ENCODE results near the gene NAGPA.

Gene NAGPA

DNA sequence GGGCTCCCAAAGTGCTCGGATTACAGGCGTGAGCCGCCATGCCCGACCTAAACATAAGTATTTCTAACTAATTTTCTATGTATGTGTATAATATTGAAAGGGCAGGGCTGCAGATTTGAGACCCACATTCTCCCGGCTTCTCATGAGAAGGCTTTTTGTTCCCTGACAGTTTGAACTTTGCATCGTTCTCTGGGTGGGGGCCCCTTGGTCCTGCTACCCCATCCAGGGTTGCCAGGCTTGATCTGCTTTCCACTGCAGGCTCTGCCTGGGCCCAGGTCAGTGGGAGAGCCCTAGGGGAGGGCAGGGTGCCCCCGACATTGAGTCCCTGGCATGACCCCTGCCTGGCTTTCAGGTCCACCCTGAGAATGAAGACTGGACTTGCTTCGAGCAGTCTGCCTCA is 43.3 kb downstream of the NAGPA start:
- Histone ChIP-seq H3K9me3 (ENCODE audit: control insufficient read depth, insufficient read depth, low read length) (no peaks in the 10 kb centered on the region), H3K36me3 (ENCODE audit: insufficient read depth, low read length) (no peaks in the 10 kb centered on the region), H3K4me1 (ENCODE audit: insufficient read depth, low read length) (no peaks in the 10 kb centered on the region), H3K9ac (ENCODE audit: low read depth, low read length) (no peak overlapping the region)

DNA sequence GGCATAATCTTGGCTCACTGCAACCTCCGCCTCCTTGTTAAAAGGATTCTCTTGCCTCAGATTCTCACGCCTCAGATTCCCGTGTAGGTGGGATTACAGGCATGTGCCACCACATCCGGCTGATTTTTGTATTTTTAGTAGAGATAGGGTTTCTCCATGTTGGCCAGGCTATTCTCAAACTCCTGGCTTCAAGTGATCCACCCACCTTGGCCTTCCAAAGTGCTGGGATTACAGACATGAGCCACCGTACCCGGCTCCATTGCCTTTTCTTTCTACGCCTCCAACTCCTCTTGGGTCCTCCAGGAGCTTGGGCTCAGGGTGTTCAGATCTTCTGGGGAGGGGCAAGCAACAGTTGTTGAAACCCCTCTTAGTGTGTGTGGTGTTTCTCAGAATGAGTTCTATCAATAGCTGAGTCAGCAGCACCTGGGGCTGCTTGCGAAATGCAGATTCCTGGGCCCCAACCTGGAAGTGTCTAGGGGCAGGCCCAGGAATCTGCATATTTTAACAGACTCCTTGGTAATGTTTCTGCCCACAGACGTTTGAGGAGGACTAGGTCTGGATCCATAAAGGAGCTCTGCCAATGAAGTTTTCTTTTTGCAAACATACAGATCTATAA is 44.2 kb downstream of the NAGPA start:
- Histone ChIP-seq H3K36me3 (ENCODE audit: insufficient read depth, low read length) (no peaks in the 10 kb centered on the region), H3K9ac (ENCODE audit: low read depth, low read length) (no peak overlapping the region), H3K4me1 (ENCODE audit: insufficient read depth, low read length) (no peaks in the 10 kb centered on the region), H3K9me3 (ENCODE audit: control insufficient read depth, insufficient read depth, low read length) (no peaks in the 10 kb centered on the region)

DNA sequence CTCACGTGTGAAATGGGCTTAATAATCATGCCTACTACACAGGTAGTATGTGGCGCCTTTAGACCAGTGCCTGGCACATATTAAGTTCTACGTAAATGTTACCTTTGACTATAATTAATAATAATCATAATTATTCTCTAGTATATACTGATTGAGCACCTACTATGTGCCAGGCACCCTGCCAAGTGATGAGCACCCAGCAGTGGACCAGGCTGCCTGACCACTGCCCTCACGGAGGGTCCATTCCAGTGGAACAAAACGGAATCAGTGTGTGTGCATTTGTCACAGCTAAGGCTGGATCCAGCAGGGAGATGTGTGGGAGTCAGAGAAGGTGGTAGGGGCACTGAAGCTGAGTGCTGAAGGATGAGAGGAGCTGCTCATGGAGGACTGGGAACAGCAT is 45.1 kb downstream of the NAGPA start:
- Histone ChIP-seq H3K9me3 (ENCODE audit: control insufficient read depth, insufficient read depth, low read length) (no peaks in the 10 kb centered on the region), H3K9ac (ENCODE audit: low read depth, low read length) (no peak overlapping the region), H3K36me3 (ENCODE audit: insufficient read depth, low read length) (no peaks in the 10 kb centered on the region), H3K4me1 (ENCODE audit: insufficient read depth, low read length) (no peaks in the 10 kb centered on the region)

DNA sequence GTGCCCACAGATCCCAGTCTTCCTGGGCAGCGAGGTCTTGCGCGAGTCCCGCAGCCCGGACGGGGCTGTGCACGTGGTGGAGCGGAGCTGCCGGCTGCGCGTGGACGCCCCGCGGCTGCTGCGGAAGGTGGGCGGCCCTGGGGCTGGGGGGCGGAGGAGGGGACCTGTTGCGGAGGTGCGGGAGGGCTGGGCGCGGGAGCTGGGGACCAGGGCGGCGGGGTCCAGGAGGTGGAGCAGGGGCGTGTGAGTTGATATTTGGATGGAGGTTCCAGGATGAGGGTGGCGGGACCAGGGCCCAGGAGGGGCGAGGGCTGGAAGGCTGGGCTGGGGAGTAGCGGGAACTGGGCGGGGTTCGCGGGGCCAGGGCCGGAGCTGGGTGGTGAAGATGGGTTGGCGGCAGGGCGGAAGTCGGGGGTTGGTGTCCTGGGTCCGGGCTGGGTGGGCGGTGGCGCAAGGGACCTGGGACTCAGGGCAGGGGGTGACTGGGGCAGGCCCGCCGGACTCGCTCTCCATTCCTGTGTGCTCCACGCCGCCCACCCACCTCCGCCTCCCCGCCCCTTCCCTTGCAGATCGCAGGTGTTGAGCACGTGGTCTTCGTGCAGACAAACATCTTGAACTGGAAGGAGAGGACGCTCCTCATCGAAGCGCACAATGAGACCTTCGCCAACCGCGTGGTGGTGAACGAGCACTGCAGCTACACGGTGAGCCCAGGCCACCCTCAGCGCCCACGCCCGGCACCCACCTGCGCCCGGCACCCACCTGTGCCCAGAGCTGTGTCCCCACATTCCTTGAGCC is 46.0 kb downstream of the NAGPA start:
- Histone ChIP-seq H3K4me1 (ENCODE audit: insufficient read depth, low read length) (no peaks in the 10 kb centered on the region), H3K9ac (ENCODE audit: low read depth, low read length) (peak overlapping the region; percentile 43), H3K9me3 (ENCODE audit: control insufficient read depth, insufficient read depth, low read length) (no peaks in the 10 kb centered on the region), H3K36me3 (ENCODE audit: insufficient read depth, low read length) (no peaks in the 10 kb centered on the region)

DNA sequence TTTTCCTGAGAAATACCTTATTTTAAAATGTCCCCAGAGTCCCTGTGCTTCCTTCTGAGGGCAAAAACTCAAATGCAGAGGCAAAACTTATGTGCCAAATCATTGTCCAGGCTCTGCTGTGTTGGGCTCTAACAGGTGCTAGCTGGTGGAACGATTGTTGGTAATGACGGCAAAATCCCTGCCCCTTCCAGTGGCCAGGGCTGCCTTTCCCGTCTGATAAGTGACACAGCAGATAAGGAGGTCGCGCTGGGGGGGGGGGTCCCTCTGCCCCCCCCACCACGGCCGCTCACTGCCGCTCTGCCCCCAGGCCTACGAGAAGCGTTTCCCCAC is 46.5 kb downstream of the NAGPA start:
- no peaks in the 10 kb centered on the region for H3K9me3 ChIP-seq (ENCODE audit: control insufficient read depth, insufficient read depth, low read length)
- peak overlapping the region; percentile 43 for H3K9ac ChIP-seq (ENCODE audit: low read depth, low read length)
- no peaks in the 10 kb centered on the region for H3K4me1 ChIP-seq (ENCODE audit: insufficient read depth, low read length)
- no peaks in the 10 kb centered on the region for H3K36me3 ChIP-seq (ENCODE audit: insufficient read depth, low read length)

DNA sequence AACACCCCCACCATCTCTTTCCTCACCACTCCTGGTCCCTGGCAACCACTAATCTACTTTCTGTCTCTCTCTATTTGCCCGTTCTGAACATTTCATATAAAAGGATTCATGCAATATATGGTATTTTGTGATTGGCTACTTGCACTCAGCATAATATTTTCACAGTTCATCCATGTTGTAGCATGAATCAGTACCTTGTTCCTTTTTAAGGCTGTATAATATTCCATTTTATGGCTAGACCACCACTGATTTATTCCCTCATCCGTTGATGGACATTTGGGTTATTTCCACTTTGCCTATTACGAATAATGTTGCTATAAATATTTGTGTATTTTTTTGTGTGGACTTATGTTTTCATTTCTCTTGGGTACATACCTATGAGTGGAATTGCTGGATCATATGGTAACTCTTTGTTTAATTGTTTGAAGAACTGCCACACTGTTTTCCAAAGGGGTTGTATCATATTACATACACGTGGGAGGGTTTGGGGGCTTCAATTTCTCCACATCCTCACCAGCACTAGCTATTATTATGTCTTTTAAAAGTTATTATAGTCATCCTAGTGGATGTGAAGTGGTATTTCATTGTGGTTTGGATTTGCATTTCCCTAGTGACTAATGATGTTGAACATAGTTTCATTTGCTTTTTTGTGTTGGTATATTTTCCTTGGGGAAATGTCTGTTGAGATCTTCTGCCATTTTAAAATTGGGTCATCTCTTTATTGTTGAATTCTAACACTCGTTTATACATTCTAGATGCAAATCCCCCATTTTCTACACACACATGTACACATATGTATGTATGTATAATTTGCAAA is 49.4 kb downstream of the NAGPA start:
- Histone ChIP-seq H3K4me1 (ENCODE audit: insufficient read depth, low read length) (no peaks in the 10 kb centered on the region), H3K9me3 (ENCODE audit: control insufficient read depth, insufficient read depth, low read length) (no peaks in the 10 kb centered on the region), H3K36me3 (ENCODE audit: insufficient read depth, low read length) (no peaks in the 10 kb centered on the region), H3K9ac (ENCODE audit: low read depth, low read length) (no peak overlapping the region)

DNA sequence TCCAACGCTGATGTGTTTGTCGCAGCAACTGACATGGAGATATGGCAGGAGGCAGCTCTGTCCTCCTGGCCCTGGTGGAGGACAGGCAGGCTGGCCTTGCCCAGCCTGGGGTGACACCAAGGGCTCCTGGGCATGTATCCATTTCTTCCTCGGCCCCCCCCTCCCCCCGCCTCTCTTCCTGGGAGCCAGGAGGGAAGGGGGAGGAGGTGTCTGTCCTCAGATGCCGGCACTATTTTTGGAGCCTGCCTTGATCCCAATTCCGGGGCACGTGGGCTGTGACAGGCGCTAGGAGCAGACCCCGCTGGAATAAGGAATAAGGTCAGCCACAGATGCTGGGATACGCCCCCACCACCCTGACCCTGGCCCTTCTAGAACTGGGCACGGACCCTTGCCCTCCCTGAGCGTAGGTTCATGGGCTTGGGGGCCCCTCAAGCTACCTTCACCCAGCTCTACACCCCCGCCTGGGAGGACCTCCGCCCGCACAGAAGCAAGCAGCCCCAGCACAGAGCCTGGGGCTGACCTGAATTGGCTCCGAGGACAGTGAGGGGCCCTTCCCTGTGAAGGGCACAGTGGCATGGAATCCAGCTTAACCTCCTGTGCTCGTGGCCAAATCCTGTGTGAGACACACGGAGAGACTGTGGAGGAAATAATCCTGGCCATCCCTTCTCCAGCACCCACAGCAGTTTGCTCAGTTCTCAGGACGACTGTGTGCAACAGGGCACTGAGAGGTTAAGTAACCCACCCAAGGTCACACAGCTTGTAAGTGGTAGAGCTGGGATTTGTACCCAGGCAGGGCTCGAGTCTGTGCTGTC is 51.5 kb downstream of the NAGPA start:
- Histone ChIP-seq H3K9me3 (ENCODE audit: control insufficient read depth, insufficient read depth, low read length) (no peaks in the 10 kb centered on the region), H3K9ac (ENCODE audit: low read depth, low read length) (no peak overlapping the region), H3K4me1 (ENCODE audit: insufficient read depth, low read length) (no peaks in the 10 kb centered on the region)

DNA sequence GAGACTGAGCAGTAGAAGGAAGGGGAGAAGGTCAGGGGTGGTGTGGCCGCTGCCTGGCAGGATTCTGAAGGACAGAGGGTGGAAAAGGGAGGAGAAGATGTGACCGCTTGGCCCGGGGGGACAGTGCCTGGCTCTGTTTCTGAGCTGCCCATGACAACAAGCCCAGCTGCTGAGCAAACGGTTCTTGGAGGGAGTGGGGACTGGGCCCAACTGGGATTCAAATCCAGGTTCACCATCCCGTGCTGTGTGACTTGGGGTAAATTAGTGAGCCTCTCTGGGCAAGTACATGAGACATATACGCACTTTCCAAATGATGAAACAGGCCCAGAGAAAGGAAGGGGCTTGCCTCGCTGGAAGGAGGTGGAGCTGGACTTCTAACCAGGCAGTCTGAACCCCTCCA is 52.3 kb downstream of the NAGPA start:
- Histone ChIP-seq H3K9ac (ENCODE audit: low read depth, low read length) (no peak overlapping the region), H3K4me1 (ENCODE audit: insufficient read depth, low read length) (no peaks in the 10 kb centered on the region), H3K36me3 (ENCODE audit: insufficient read depth, low read length) (no peaks in the 10 kb centered on the region), H3K9me3 (ENCODE audit: control insufficient read depth, insufficient read depth, low read length) (no peaks in the 10 kb centered on the region)

More for the DNA sequence above, 51.5 kb downstream of the NAGPA start:
- no peaks in the 10 kb centered on the region for H3K36me3 ChIP-seq (ENCODE audit: insufficient read depth, low read length)

DNA sequence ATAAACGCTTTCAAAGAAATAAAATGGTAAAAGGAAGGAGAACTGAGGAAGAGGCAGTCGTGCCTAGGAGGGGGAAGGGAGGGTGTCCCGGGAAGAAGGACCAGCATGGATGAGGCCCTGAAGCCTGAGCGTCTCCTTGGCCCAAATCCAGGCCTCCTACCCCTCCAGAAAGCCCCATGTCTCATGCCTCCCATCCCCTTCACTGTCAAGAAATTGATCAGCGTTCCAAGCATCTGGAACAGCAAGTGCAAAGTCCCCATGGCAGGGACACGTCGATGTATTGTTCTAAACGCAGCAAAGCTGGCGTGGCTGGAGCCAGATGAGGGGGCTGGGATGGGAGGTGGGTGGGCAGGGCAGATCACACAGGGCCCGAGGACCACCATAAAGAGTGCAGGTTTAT is 53.0 kb downstream of the NAGPA start:
- H3K9ac ChIP-seq (ENCODE audit: low read depth, low read length): no peak overlapping the region
- H3K4me1 ChIP-seq (ENCODE audit: insufficient read depth, low read length): no peaks in the 10 kb centered on the region
- no peaks in the 10 kb centered on the region for H3K9me3 ChIP-seq (ENCODE audit: control insufficient read depth, insufficient read depth, low read length)
- no peaks in the 10 kb centered on the region for H3K36me3 ChIP-seq (ENCODE audit: insufficient read depth, low read length)

DNA sequence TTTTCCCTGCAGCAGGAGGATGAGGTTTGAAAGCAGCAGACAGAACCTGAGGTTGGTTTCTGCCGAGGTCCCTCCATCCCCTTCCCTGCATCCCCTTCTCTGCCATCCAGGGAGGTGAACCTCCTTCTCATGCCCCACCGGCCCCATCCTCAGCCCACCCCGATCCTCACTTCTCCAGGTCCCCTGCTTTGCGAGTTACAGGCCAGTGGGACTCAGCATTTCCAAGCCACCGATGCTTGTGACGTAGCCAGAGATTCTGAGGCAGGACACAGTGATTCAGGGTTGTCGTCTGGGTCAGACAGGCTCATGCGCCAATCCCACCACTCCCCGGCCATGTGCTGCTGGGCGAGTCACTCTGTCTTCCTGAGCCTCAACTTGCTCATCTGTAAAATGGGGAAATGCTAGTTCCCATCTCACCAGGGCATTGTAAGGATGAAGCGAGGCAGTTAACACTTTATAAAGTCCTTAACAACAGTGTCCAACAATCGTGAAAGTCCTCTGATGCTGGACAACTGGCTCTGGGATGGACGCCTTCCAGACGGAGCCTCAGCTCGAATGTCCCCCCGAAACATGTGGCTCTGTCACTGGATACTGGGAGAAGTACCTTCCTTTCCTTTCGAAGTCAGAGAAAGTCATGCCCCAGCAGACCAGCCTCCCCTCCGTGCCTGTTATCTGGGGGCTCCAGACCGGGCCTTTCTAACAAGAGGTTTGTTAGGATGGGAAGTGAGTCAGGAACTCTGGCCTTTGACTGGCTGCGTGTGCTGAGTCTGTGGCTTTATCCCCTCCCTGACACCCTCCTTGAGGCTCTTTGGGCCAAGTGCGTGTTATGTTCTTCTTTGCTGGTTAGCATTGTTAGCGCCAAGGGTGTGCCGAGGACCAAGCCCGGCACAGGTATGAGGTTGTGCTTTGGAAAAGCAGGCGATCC is 53.7 kb downstream of the NAGPA start:
- Histone ChIP-seq H3K9me3 (ENCODE audit: control insufficient read depth, insufficient read depth, low read length) (no peaks in the 10 kb centered on the region), H3K9ac (ENCODE audit: low read depth, low read length) (no peak overlapping the region), H3K36me3 (ENCODE audit: insufficient read depth, low read length) (no peaks in the 10 kb centered on the region), H3K4me1 (ENCODE audit: insufficient read depth, low read length) (no peaks in the 10 kb centered on the region)

DNA sequence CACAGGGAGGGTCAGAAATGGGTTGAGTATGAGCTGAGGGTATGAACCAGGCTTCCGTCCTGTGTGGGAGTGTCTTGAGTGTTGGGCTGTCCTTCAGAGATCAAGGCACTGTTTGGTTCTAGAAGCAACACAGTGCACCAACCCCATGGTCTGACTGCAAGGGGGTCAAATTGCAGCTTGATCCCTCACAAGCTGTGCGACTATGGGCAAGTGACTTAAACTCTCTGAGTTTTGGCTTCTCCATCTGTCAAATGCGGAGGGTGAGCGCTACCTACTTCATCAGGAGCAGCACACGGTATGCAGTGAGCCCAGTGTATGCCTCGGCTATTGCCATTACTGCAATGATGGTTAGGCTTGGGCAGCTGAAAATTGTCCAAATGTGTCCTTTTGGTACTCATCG is 54.6 kb downstream of the NAGPA start:
- Histone ChIP-seq H3K9ac (ENCODE audit: low read depth, low read length) (no peak overlapping the region), H3K4me1 (ENCODE audit: insufficient read depth, low read length) (no peaks in the 10 kb centered on the region), H3K9me3 (ENCODE audit: control insufficient read depth, insufficient read depth, low read length) (no peaks in the 10 kb centered on the region), H3K36me3 (ENCODE audit: insufficient read depth, low read length) (no peaks in the 10 kb centered on the region)

DNA sequence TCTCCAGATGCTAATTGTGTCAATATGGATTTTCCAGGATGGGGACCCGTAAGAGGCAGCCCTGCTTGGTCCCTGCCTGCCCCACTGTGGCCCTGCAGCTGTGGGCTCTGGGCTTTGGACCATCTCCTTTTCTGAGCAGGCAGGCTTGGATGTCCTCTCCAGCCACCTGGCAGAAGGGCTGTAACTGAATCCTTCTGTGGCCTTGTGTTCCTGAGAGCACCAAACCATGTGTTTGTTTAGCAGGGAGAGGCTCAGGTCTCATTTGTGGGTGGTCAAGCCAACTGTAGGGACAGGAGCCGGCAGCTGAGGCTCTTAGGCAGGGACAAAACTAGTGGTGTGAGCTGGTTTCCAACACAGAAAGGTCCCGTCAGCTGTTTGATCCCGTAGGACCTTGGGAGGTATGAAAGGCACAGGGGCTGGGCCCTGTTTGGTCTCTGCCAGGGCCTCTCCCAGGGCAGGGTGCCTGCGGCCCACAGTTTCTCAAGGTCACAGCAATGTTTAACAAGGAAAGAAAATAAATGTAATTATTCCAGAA is 57.1 kb downstream of the NAGPA start:
- no peak overlapping the region for H3K9ac ChIP-seq (ENCODE audit: low read depth, low read length)
- H3K9me3 ChIP-seq (ENCODE audit: control insufficient read depth, insufficient read depth, low read length): no peaks in the 10 kb centered on the region
- H3K36me3 ChIP-seq (ENCODE audit: insufficient read depth, low read length): no peaks in the 10 kb centered on the region
- no peaks in the 10 kb centered on the region for H3K4me1 ChIP-seq (ENCODE audit: insufficient read depth, low read length)

DNA sequence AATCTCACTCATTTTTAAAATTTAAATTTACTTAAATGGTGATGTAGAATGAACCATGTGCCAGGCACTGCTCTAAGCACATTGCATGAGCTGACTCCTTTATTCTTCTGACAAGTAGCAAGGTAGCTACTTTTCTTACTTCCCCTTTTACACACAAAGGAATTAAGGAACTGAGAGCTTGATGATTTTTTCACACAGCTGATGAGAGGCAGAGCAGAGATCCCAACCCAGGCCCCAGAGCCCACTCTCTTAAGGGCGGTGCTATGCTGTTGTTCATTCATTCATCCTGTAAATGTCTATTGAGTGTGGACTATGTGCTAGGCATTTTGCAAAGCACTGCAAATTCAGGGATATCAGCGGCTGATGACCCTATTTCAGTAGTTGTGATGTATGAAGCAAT is 57.7 kb downstream of the NAGPA start:
- H3K4me1 ChIP-seq (ENCODE audit: insufficient read depth, low read length): no peaks in the 10 kb centered on the region
- no peaks in the 10 kb centered on the region for H3K9me3 ChIP-seq (ENCODE audit: control insufficient read depth, insufficient read depth, low read length)
- no peaks in the 10 kb centered on the region for H3K36me3 ChIP-seq (ENCODE audit: insufficient read depth, low read length)
- H3K9ac ChIP-seq (ENCODE audit: low read depth, low read length): no peak overlapping the region

Measured in ES-I3 (cell line).